ENCODE data around the gene BTBD16. TPM values are rescaled to one million over a fixed set of nuclear protein-coding genes. Genes with fewer than 3 reads are reported as not detected.
A peak's percentile ranks its signal among the peaks of the same experiment; 100 is the strongest.

The BTBD16 gene
- total and polyA plus RNA-seq, 2 of the 13 experiments (the other 11 are each of a cell fraction or from before 2014, with no cell fraction given) = 5.0 to 11.9 TPM

- WGBS (ENCODE audit: low lambda C conversion rate) = 11% methylated on average over 7 of the region's 7 CpGs
- no peak for TF ChIP-seq MZF1 (CRISPR knock-in tag; IDR thresholded peaks at IDR 0.05; ENCODE audit: borderline replicate concordance)
- no peak for TF ChIP-seq NONO (IDR thresholded peaks at IDR 0.05)
- no peak; the same call in 1 of the 2 replicates for TF ChIP-seq NONO (CRISPR knock-in tag; conservative IDR thresholded peaks at IDR 0.05)
- TF ChIP-seq IRX3 (CRISPR knock-in tag; IDR thresholded peaks at IDR 0.05; ENCODE audit: borderline replicate concordance, low read depth) = no peak
- peak; percentile 24 for TF ChIP-seq SMC3 (IDR thresholded peaks at IDR 0.05; ENCODE audit: low read length)
- no peak for TF ChIP-seq NR1H2 (CRISPR knock-in tag; IDR thresholded peaks at IDR 0.05; ENCODE audit: borderline replicate concordance, low read depth)
- TF ChIP-seq TFDP2 (CRISPR knock-in tag; IDR thresholded peaks at IDR 0.05) = peak; percentile 42; the same call in 1 of the 2 replicates
- peak; percentile 60 for TF ChIP-seq MED8 (CRISPR knock-in tag; IDR thresholded peaks at IDR 0.05; ENCODE audit: insufficient replicate concordance)
- TF ChIP-seq ZNF710 (CRISPR knock-in tag; IDR thresholded peaks at IDR 0.05; ENCODE audit: borderline replicate concordance) = peak; percentile 81; the same call in 1 of the 2 replicates
- no peak; the same call in 1 of the 2 replicates for TF ChIP-seq MEIS2 (CRISPR knock-in tag; IDR thresholded peaks at IDR 0.05)
- TF ChIP-seq PBX2 (CRISPR knock-in tag; IDR thresholded peaks at IDR 0.05) = no peak
- no peak for TF ChIP-seq HINFP (CRISPR knock-in tag; IDR thresholded peaks at IDR 0.05; ENCODE audit: low read depth)
- TF ChIP-seq ZUFSP (CRISPR knock-in tag; IDR thresholded peaks at IDR 0.05; ENCODE audit: borderline replicate concordance) = no peak
- TF ChIP-seq BRD4 (CRISPR knock-in tag; IDR thresholded peaks at IDR 0.05) = peak; percentile 48; the same call in 1 of the 2 replicates
- TF ChIP-seq ZNF567 (CRISPR knock-in tag; IDR thresholded peaks at IDR 0.05; ENCODE audit: borderline replicate concordance) = no peak
Measured at GRCh38 chr10:122304054-122304579, 33.0 kb downstream of the BTBD16 start.

More at GRCh38 chr10:122304054-122304579, 33.0 kb downstream of the BTBD16 start:
- Histone ChIP-seq H3K4me2 (ENCODE audit: low read depth, low read length) (peak overlapping the region; percentile 60), H3K79me2 (ENCODE audit: insufficient read depth, low read length) (no peaks in the 10 kb centered on the region), H4K20me1 (ENCODE audit: insufficient read depth, low read length) (no peaks in the 10 kb centered on the region), H3K36me3 (replicated peaks in 1 of 2; ENCODE audit: control insufficient read depth in 1 of 2, insufficient read depth in 2 of 2, low read length in 2 of 2) (no peaks in the 10 kb centered on the region), H2AFZ (ENCODE audit: low read length) (no peak overlapping the region), H3K27me3 (ENCODE audit: control insufficient read depth in 1 of 2, insufficient read depth in 2 of 2, low read length in 2 of 2) (no peaks in the 10 kb centered on the region), H3K9ac (ENCODE audit: insufficient read depth, low read depth, low read length) (peak overlapping the region; percentile 40), H3K4me1 (ENCODE audit: insufficient read depth, low read length) (peaks cover 93% of the 10 kb centered on the region), H3K4me3 (replicated peaks in 1 of 3; ENCODE audit: insufficient read depth in 1 of 3, low read depth in 2 of 3, low read length in 3 of 3) (peak overlapping the region in 1 of 3 experiments; percentile 19; a peak in 1 of 6 replicates), H3K9me3 (ENCODE audit: low read length) (peaks cover 5% of the 10 kb centered on the region; the same call in 1 of the 2 replicates), H3K27ac (ENCODE audit: extremely low read length, insufficient read depth, low read length) (peak overlapping the region; percentile 84)
- intact Hi-C loops (cut with micrococcal nuclease; ENCODE audit: unreplicated experiment) (no loop called here), in situ Hi-C loops (cut with HindIII; ENCODE audit: extremely low pct_ligation_motif_present, low pct_unique_long_range_greater_than_20kb) (no loop called here)
- BruUV-seq (replicated peaks) = no TSS peak
- ChIA-PET CTCF (ENCODE audit: low intra/inter-chr PET ratio, low total read pairs) (no interaction called here), POLR2A (interaction anchor here (0.9 to 2.8 kb wide), 9 partner anchors 19 to 78 kb away, joined by 3 to 21 read pairs (median 8); partner anchors contain the start of gene PLEKHA1)
- peak; percentile 88 for DNase-seq (ENCODE audit: low spot score)
- FAIRE-seq = peak; percentile 71
- ATAC-seq = peak; percentile 76

Measured in HepG2 (cell line).